Neural cell (in vitro differentiated cells): ENCODE results near the gene SRPX2. TPM values are rescaled to one million over a fixed set of nuclear protein-coding genes. Genes with fewer than 3 reads are reported as not detected.

Source experiments
- H2AFZ ChIP-seq: fragments of 200-600, 300-800 bp; sonication (generic), shearing (Covaris generic); 2 replicates; pipeline ENCODE4 v1.6.0; 2014; ENCODE audit warnings: low read depth, mild to moderate bottlenecking, antibody characterized with exemption, low read length, moderate library complexity
- H3F3A ChIP-seq: fragments of 200-600 bp; shearing (Covaris generic); 2 replicates; pipeline ENCODE4 v1.6.1; 2016; ENCODE audit warnings: mild to moderate bottlenecking, moderate library complexity, mixed read lengths, antibody characterized with exemption, low read length; ENCODE audit not compliant: insufficient read depth, poor library complexity, severe bottlenecking
- H3K27ac ChIP-seq: fragments of 200-600, 300-800 bp; sonication (generic), shearing (Covaris generic); 2 replicates; pipeline ENCODE4 v1.5.1; 2014; ENCODE audit warnings: mild to moderate bottlenecking, low read length, moderate library complexity
- H3K27me3 ChIP-seq: fragments of 300-800, 200-600 bp; sonication (generic), shearing (Covaris generic); 2 replicates; pipeline ENCODE4 v1.6.0; 2014; ENCODE audit warnings: mild to moderate bottlenecking, low read depth, low read length, moderate library complexity; ENCODE audit not compliant: insufficient read depth
- H3K36me3 ChIP-seq: fragments of 300-800, 200-600 bp; sonication (generic), shearing (Covaris generic); 2 replicates; pipeline ENCODE4 v1.5.1; 2014; ENCODE audit warnings: mild to moderate bottlenecking, antibody characterized with exemption, low read length, moderate library complexity; ENCODE audit not compliant: insufficient read depth
- H3K4me2 ChIP-seq: fragments of 300-800, 200-600 bp; sonication (generic), shearing (Covaris generic); 2 replicates; pipeline ENCODE4 v1.6.0; 2014; ENCODE audit warnings: mild to moderate bottlenecking, low read length
- H3K4me3 ChIP-seq: fragments of 300-800, 200-600 bp; sonication (generic), shearing (Covaris generic); 2 replicates; pipeline ENCODE4 v1.5.1; 2014; ENCODE audit warnings: mild to moderate bottlenecking, low read length, moderate library complexity
- H3K79me2 ChIP-seq: fragments of 200-600 bp; shearing (Covaris generic); replicated peaks from 2 replicates; pipeline ENCODE4 v1.6.0; 2014; ENCODE audit warnings: mild to moderate bottlenecking, low read length, moderate library complexity; ENCODE audit not compliant: insufficient read depth
- H3K9ac ChIP-seq: fragments of 300-800, 200-600 bp; sonication (generic), shearing (Covaris generic); 2 replicates; pipeline ENCODE4 v1.6.1; 2016; ENCODE audit warnings: mild to moderate bottlenecking, low read length, mixed read lengths
- H3K9me2 ChIP-seq: fragments of 200-600 bp; shearing (Covaris generic); 2 replicates; pipeline ENCODE4 v1.6.1; 2016; ENCODE audit warnings: mild to moderate bottlenecking, low read length, mixed read lengths; ENCODE audit not compliant: insufficient read depth
- H3K9me3 ChIP-seq: fragments of 200-600, 300-800 bp; sonication (generic), shearing (Covaris generic); 2 replicates; pipeline ENCODE4 v1.6.1; 2016; ENCODE audit warnings: mild to moderate bottlenecking, mixed run types, low read length, moderate library complexity, mixed read lengths
- H4K20me1 ChIP-seq: fragments of 200-600 bp; shearing (Covaris generic); 2 replicates; pipeline ENCODE4 v1.6.1; 2016; ENCODE audit warnings: mild to moderate bottlenecking, mixed run types; ENCODE audit not compliant: insufficient read depth
- CTCF ChIP-seq: fragments of 450-650 bp; IDR thresholded peaks from 2 replicates; pipeline ENCODE4 v1.5.1; 2014; ENCODE audit warnings: antibody characterized with exemption, mild to moderate bottlenecking, moderate library complexity; ENCODE audit not compliant: poor library complexity, severe bottlenecking
- EP300 ChIP-seq: fragments of 450-650 bp; conservative IDR thresholded peaks from 2 replicates; pipeline ENCODE4 v1.6.1; 2014; ENCODE audit warnings: antibody characterized with exemption, mild to moderate bottlenecking, moderate library complexity; ENCODE audit not compliant: poor library complexity, severe bottlenecking
- EZH2 ChIP-seq: fragments of 200-600, 300-800 bp; shearing (Covaris generic), sonication (generic); IDR thresholded peaks from 2 replicates; pipeline ENCODE4 v1.6.1; 2014; ENCODE audit warnings: antibody characterized with exemption, low read length, borderline replicate concordance, mild to moderate bottlenecking; ENCODE audit not compliant: insufficient read depth, poor library complexity, severe bottlenecking
- MXI1 ChIP-seq: fragments of 450-650 bp; conservative IDR thresholded peaks from 2 replicates; pipeline ENCODE4 v1.6.1; 2014; ENCODE audit warnings: antibody characterized with exemption, mild to moderate bottlenecking; ENCODE audit not compliant: poor library complexity, severe bottlenecking
- POLR2AphosphoS5 ChIP-seq: IDR thresholded peaks from 2 replicates; pipeline ENCODE4 v1.6.1; 2012
- RAD21 ChIP-seq: fragments of 450-650 bp; conservative IDR thresholded peaks from 2 replicates; pipeline ENCODE4 v1.6.1; 2014; ENCODE audit warnings: antibody characterized with exemption, mild to moderate bottlenecking, moderate library complexity
- SMC3 ChIP-seq: fragments of 450-650 bp; conservative IDR thresholded peaks from 2 replicates; pipeline ENCODE4 v1.6.1; 2014; ENCODE audit warnings: antibody characterized with exemption, mild to moderate bottlenecking, moderate library complexity; ENCODE audit not compliant: poor library complexity
- TAF1 ChIP-seq: IDR thresholded peaks from 2 replicates; pipeline ENCODE4 v1.6.1; 2012; ENCODE audit warnings: low read depth
- polyA plus RNA-seq: library from polyadenylated mRNA; depleted of rRNA; stranded (reverse); fragments of >200 nt; gene quantifications from 2 replicates; pipeline ENCODE4 v1.2.3, GENCODE V29; 2014
- TF ChIP-seq, protein P1 (sequence below): IDR thresholded peaks from 2 replicates; pipeline ENCODE4 v1.6.1; 2012; ENCODE audit warnings: borderline replicate concordance

Gene SRPX2
- polyA plus RNA-seq, 1 donor from 2014 or later: 0.59 TPM

- no peaks in the 10 kb centered on the region for H3K36me3 ChIP-seq
- TF ChIP-seq RAD21 (no peak), MXI1 (no peak), POLR2AphosphoS5 (no peak), TAF1 (no peak), SMC3 (no peak), EP300 (no peak), CTCF (no peak), EZH2 (no peak)
- TF ChIP-seq, protein P1, sequence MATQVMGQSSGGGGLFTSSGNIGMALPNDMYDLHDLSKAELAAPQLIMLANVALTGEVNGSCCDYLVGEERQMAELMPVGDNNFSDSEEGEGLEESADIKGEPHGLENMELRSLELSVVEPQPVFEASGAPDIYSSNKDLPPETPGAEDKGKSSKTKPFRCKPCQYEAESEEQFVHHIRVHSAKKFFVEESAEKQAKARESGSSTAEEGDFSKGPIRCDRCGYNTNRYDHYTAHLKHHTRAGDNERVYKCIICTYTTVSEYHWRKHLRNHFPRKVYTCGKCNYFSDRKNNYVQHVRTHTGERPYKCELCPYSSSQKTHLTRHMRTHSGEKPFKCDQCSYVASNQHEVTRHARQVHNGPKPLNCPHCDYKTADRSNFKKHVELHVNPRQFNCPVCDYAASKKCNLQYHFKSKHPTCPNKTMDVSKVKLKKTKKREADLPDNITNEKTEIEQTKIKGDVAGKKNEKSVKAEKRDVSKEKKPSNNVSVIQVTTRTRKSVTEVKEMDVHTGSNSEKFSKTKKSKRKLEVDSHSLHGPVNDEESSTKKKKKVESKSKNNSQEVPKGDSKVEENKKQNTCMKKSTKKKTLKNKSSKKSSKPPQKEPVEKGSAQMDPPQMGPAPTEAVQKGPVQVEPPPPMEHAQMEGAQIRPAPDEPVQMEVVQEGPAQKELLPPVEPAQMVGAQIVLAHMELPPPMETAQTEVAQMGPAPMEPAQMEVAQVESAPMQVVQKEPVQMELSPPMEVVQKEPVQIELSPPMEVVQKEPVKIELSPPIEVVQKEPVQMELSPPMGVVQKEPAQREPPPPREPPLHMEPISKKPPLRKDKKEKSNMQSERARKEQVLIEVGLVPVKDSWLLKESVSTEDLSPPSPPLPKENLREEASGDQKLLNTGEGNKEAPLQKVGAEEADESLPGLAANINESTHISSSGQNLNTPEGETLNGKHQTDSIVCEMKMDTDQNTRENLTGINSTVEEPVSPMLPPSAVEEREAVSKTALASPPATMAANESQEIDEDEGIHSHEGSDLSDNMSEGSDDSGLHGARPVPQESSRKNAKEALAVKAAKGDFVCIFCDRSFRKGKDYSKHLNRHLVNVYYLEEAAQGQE: no peak
- no peaks in the 10 kb centered on the region for H3K79me2 ChIP-seq
- no peaks in the 10 kb centered on the region for H3F3A ChIP-seq
- H4K20me1 ChIP-seq: no peaks in the 10 kb centered on the region
- no peaks in the 10 kb centered on the region for H3K9me2 ChIP-seq
- H3K4me3 ChIP-seq: peak overlapping the region; percentile 69
- H3K9ac ChIP-seq: no peak overlapping the region
- no peak overlapping the region for H3K4me2 ChIP-seq
- H3K27me3 ChIP-seq: no peaks in the 10 kb centered on the region
- no peak overlapping the region for H3K27ac ChIP-seq
- H2AFZ ChIP-seq: no peak overlapping the region
- no peaks in the 10 kb centered on the region for H3K9me3 ChIP-seq
Measured at GRCh38 chrX:100635040-100635439, 9.0 kb upstream of the SRPX2 start.

DNA sequence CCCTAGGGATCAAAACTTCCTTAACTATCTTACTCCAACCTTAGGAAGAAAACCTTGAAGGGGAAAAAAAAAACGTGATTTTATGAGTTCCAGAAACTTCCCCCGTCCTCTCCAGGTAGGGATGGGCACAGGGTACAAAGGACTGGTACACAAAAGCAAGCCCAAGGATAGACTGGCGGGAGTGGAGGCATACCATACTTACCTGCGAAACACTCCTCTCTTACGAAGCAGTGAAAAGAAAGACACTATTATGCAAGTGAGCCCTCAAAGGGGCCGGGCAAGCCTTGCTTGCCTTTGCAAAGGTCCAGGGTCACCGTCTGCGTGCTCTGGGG is 8.0 kb upstream of the SRPX2 start:
- peak overlapping the region; percentile 62 for H3K9ac ChIP-seq
- H3K27me3 ChIP-seq: no peaks in the 10 kb centered on the region
- H3F3A ChIP-seq: no peaks in the 10 kb centered on the region
- no peaks in the 10 kb centered on the region for H3K79me2 ChIP-seq
- no peaks in the 10 kb centered on the region for H4K20me1 ChIP-seq
- no peaks in the 10 kb centered on the region for H3K36me3 ChIP-seq
- H3K4me2 ChIP-seq: no peak overlapping the region
- H3K9me2 ChIP-seq: no peaks in the 10 kb centered on the region
- peak overlapping the region; percentile 69 for H3K4me3 ChIP-seq
- H3K9me3 ChIP-seq: no peaks in the 10 kb centered on the region
- no peak overlapping the region for H3K27ac ChIP-seq
- H2AFZ ChIP-seq: no peak overlapping the region
- no peak for TF ChIP-seq POLR2AphosphoS5
- TF ChIP-seq EP300: no peak
- TF ChIP-seq MXI1: no peak
- TF ChIP-seq, protein P1: no peak
- no peak for TF ChIP-seq TAF1
- no peak for TF ChIP-seq RAD21
- no peak for TF ChIP-seq EZH2
- no peak for TF ChIP-seq SMC3
- no peak for TF ChIP-seq CTCF
